T-helper 1 cell treated with Interleukin-12 subunit alpha and Interleukin-12 subunit beta and Interleukin-4 antibody, amounts not matched to agents 30 μg/mL and 1 μg/mL, for 36 hours (primary cell): ENCODE data around the gene MT1X.
A peak's percentile ranks its signal among the peaks of the same experiment; 100 is the strongest.
"Not testable (repeated sequence)": the region's sequence is repeated elsewhere in the genome, so short reads cannot be mapped to it uniquely, and the experiment has no call there.

Experiments used
- H3K27ac Mint-ChIP-seq: one replicate; pipeline ENCODE4 v1.8.0; 2021; ENCODE audit warnings: mild to moderate bottlenecking, mixed read lengths
- H3K27me3 Mint-ChIP-seq: one replicate; pipeline ENCODE4 v1.8.0; 2021; ENCODE audit warnings: low read depth, mixed read lengths
- H3K36me3 Mint-ChIP-seq: one replicate; pipeline ENCODE4 v1.8.0; 2021; ENCODE audit warnings: low read depth, mixed read lengths
- H3K4me1 Mint-ChIP-seq: one replicate; pipeline ENCODE4 v1.8.0; 2021; ENCODE audit warnings: low read depth, mixed read lengths
- H3K4me3 Mint-ChIP-seq: one replicate; pipeline ENCODE4 v1.8.0; 2021; ENCODE audit warnings: mild to moderate bottlenecking, moderate library complexity, mixed read lengths
- H3K9me3 Mint-ChIP-seq: one replicate; pipeline ENCODE4 v1.8.0; 2021; ENCODE audit warnings: mixed read lengths

The MT1X gene

GRCh38 chr16:56667581-56668571, 14.4 kb upstream of the MT1X start, which contains the start of gene MT1G:
MT1G (minus strand) TSS chr16:56668065; CDS start chr16:56667993, 72 bp downstream.
- H3K27ac Mint-ChIP-seq, result no peak within 1 kb of the TSS
- H3K36me3 Mint-ChIP-seq, result peaks cover 6% of the 10 kb centered on the region
- no peaks in the 10 kb centered on the region for H3K9me3 Mint-ChIP-seq
- H3K4me3 Mint-ChIP-seq, result peak within 1 kb of the TSS; percentile 63
- H3K27me3 Mint-ChIP-seq, result peaks cover 79% of the 10 kb centered on the region
- H3K4me1 Mint-ChIP-seq, result peaks cover 27% of the 10 kb centered on the region

- Mint-ChIP-seq H3K9me3 (no peaks in the 10 kb centered on the region), H3K4me3 (peak within 1 kb of the TSS; percentile 14), H3K4me1 (peaks cover 23% of the 10 kb centered on the region), H3K27me3 (peaks cover 87% of the 10 kb centered on the region), H3K27ac (no peak within 1 kb of the TSS), H3K36me3 (peaks cover 4% of the 10 kb centered on the region)
Observed at GRCh38 chr16:56669005-56669839, 13.0 kb upstream of the MT1X start, which contains the start of gene MT1H. MT1H (plus strand) TSS chr16:56669814; CDS start chr16:56669885, 71 bp downstream.

- H3K4me1 Mint-ChIP-seq, result peaks cover 27% of the 10 kb centered on the region
- peaks cover 4% of the 10 kb centered on the region for H3K36me3 Mint-ChIP-seq
- no peak overlapping the region for H3K27ac Mint-ChIP-seq
- H3K4me3 Mint-ChIP-seq, result peak overlapping the region; percentile 14
- H3K27me3 Mint-ChIP-seq, result peaks cover 87% of the 10 kb centered on the region
- no peaks in the 10 kb centered on the region for H3K9me3 Mint-ChIP-seq
Observed at GRCh38 chr16:56669840-56670619, 12.2 kb upstream of the MT1X start.

- H3K27me3 Mint-ChIP-seq, result peaks cover 87% of the 10 kb centered on the region
- peaks cover 4% of the 10 kb centered on the region for H3K36me3 Mint-ChIP-seq
- no peak overlapping the region for H3K4me3 Mint-ChIP-seq
- H3K9me3 Mint-ChIP-seq, result no peaks in the 10 kb centered on the region
- no peak overlapping the region for H3K27ac Mint-ChIP-seq
- peaks cover 31% of the 10 kb centered on the region for H3K4me1 Mint-ChIP-seq
Observed at GRCh38 chr16:56670620-56670934, 11.7 kb upstream of the MT1X start.

GRCh38 chr16:56671691-56672090, 10.6 kb upstream of the MT1X start:
- not testable (repeated sequence) for H3K4me3 Mint-ChIP-seq, H3K9me3 Mint-ChIP-seq, H3K27ac Mint-ChIP-seq, H3K36me3 Mint-ChIP-seq
- peaks cover 34% of the 10 kb centered on the region for H3K4me1 Mint-ChIP-seq
- H3K27me3 Mint-ChIP-seq, result peaks cover 85% of the 10 kb centered on the region

- H3K27ac Mint-ChIP-seq, H3K36me3 Mint-ChIP-seq, H3K4me3 Mint-ChIP-seq, H3K9me3 Mint-ChIP-seq: not testable (repeated sequence)
- H3K27me3 Mint-ChIP-seq, result peaks cover 84% of the 10 kb centered on the region
- peaks cover 34% of the 10 kb centered on the region for H3K4me1 Mint-ChIP-seq
Observed at GRCh38 chr16:56672171-56672570, 10.1 kb upstream of the MT1X start.

- H3K4me1 Mint-ChIP-seq, result peaks cover 28% of the 10 kb centered on the region
- H3K4me3 Mint-ChIP-seq, result no peak overlapping the region
- no peaks in the 10 kb centered on the region for H3K9me3 Mint-ChIP-seq
- H3K27me3 Mint-ChIP-seq, result peaks cover 77% of the 10 kb centered on the region
- peaks cover 4% of the 10 kb centered on the region for H3K36me3 Mint-ChIP-seq
- H3K27ac Mint-ChIP-seq, result no peak overlapping the region
Observed at GRCh38 chr16:56672761-56673536, 9.3 kb upstream of the MT1X start.

GRCh38 chr16:56673921-56674320, 8.3 kb upstream of the MT1X start:
- H3K9me3 Mint-ChIP-seq, result no peaks in the 10 kb centered on the region
- no peaks in the 10 kb centered on the region for H3K36me3 Mint-ChIP-seq
- H3K27ac Mint-ChIP-seq, result no peak overlapping the region
- peaks cover 68% of the 10 kb centered on the region for H3K27me3 Mint-ChIP-seq
- H3K4me1 Mint-ChIP-seq, result peaks cover 23% of the 10 kb centered on the region
- H3K4me3 Mint-ChIP-seq, result no peak overlapping the region

- not testable (repeated sequence) for H3K36me3 Mint-ChIP-seq, H3K27ac Mint-ChIP-seq, H3K4me3 Mint-ChIP-seq, H3K9me3 Mint-ChIP-seq
- Mint-ChIP-seq H3K27me3 (peaks cover 61% of the 10 kb centered on the region), H3K4me1 (peaks cover 18% of the 10 kb centered on the region)
Observed at GRCh38 chr16:56674570-56674969, 7.7 kb upstream of the MT1X start.

GRCh38 chr16:56675685-56676210, 6.5 kb upstream of the MT1X start:
- peaks cover 51% of the 10 kb centered on the region for H3K27me3 Mint-ChIP-seq

GRCh38 chr16:56677474-56677873, 4.8 kb upstream of the MT1X start:
- no peak overlapping the region for H3K4me3 Mint-ChIP-seq
- H3K36me3 Mint-ChIP-seq, result no peaks in the 10 kb centered on the region
- no peaks in the 10 kb centered on the region for H3K9me3 Mint-ChIP-seq
- peaks cover 33% of the 10 kb centered on the region for H3K27me3 Mint-ChIP-seq
- peaks cover 25% of the 10 kb centered on the region for H3K4me1 Mint-ChIP-seq
- H3K27ac Mint-ChIP-seq, result no peak overlapping the region

More at GRCh38 chr16:56675685-56676210, 6.5 kb upstream of the MT1X start:
- Mint-ChIP-seq H3K36me3 (no peaks in the 10 kb centered on the region), H3K4me1 (peaks cover 16% of the 10 kb centered on the region), H3K9me3 (no peaks in the 10 kb centered on the region), H3K27ac (no peak overlapping the region), H3K4me3 (peak overlapping the region; percentile 74)

- Mint-ChIP-seq H3K27ac (no peak overlapping the region), H3K36me3 (peaks cover 7% of the 10 kb centered on the region), H3K4me1 (peaks cover 35% of the 10 kb centered on the region)
Observed at GRCh38 chr16:56679078-56679730, 3.1 kb upstream of the MT1X start.

GRCh38 chr16:56679818-56680217, 2.5 kb upstream of the MT1X start:
- Mint-ChIP-seq H3K27ac (no peak overlapping the region), H3K9me3 (no peaks in the 10 kb centered on the region), H3K27me3 (peaks cover 12% of the 10 kb centered on the region), H3K36me3 (peaks cover 11% of the 10 kb centered on the region), H3K4me3 (no peak overlapping the region), H3K4me1 (peaks cover 37% of the 10 kb centered on the region)

More at GRCh38 chr16:56679078-56679730, 3.1 kb upstream of the MT1X start:
- Mint-ChIP-seq H3K27me3 (peaks cover 16% of the 10 kb centered on the region), H3K4me3 (no peak overlapping the region), H3K9me3 (no peaks in the 10 kb centered on the region)
